ENCODE measurements around the gene CFAP221. TPM values are rescaled to one million over a fixed set of nuclear protein-coding genes. Genes with fewer than 3 reads are reported as not detected.

Gene CFAP221
- total RNA-seq, 1 experiment from 2014 or later = 10.0 TPM

- no TSS peak for BruUV-seq (replicated peaks)
- DNase-seq = no peak
- no peak overlapping the region for H3K4me3 Mint-ChIP-seq (ENCODE audit: low read depth, unreplicated experiment)
- H3K9me3 Mint-ChIP-seq (ENCODE audit: low read depth, unreplicated experiment) = peaks cover 4% of the 10 kb centered on the region
- CTCF ChIA-PET = no interaction called here
- no peaks in the 10 kb centered on the region for H3K36me3 Mint-ChIP-seq (ENCODE audit: insufficient read depth, unreplicated experiment)
- H3K27me3 Mint-ChIP-seq (ENCODE audit: unreplicated experiment) = no peaks in the 10 kb centered on the region
- H3K4me1 Mint-ChIP-seq (ENCODE audit: low read depth, unreplicated experiment) = peaks cover 12% of the 10 kb centered on the region
- intact Hi-C loops (cut with micrococcal nuclease; ENCODE audit: unreplicated experiment) = loop anchor here (10.0 kb wide), 1 partner anchor 68 kb away; no protein-coding TSS in a partner anchor
- TF ChIP-seq, protein P1, sequence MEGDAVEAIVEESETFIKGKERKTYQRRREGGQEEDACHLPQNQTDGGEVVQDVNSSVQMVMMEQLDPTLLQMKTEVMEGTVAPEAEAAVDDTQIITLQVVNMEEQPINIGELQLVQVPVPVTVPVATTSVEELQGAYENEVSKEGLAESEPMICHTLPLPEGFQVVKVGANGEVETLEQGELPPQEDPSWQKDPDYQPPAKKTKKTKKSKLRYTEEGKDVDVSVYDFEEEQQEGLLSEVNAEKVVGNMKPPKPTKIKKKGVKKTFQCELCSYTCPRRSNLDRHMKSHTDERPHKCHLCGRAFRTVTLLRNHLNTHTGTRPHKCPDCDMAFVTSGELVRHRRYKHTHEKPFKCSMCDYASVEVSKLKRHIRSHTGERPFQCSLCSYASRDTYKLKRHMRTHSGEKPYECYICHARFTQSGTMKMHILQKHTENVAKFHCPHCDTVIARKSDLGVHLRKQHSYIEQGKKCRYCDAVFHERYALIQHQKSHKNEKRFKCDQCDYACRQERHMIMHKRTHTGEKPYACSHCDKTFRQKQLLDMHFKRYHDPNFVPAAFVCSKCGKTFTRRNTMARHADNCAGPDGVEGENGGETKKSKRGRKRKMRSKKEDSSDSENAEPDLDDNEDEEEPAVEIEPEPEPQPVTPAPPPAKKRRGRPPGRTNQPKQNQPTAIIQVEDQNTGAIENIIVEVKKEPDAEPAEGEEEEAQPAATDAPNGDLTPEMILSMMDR (IDR thresholded peaks at IDR 0.05; ENCODE audit: unreplicated experiment) = no peak
- no peak overlapping the region for H3K27ac Mint-ChIP-seq (ENCODE audit: unreplicated experiment)
Measured at GRCh38 chr2:119583291-119583690, 39.0 kb downstream of the CFAP221 start.

DNA sequence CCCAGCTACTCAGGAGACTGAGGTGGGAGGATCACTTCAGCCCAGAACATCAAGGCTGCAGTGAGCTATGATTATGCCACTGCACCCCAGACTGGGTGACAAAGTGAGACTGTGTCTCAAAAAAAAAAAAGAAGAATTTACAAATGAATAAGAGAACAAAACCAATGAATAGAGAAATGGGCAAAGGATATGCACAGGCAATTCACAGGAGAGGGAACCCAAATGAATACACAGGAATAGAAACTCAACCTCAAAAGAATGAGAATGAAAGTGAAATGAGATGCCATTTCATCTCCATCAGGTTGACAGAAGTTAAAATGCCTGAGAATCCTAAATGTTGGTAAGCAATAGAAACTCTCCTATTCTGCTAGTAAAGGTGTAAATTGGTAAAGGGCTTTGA, 40.2 kb downstream of the CFAP221 start:
- Mint-ChIP-seq H3K36me3 (ENCODE audit: insufficient read depth, unreplicated experiment) (peaks cover 5% of the 10 kb centered on the region), H3K9me3 (ENCODE audit: low read depth, unreplicated experiment) (peaks cover 4% of the 10 kb centered on the region), H3K4me3 (ENCODE audit: low read depth, unreplicated experiment) (no peak overlapping the region), H3K27me3 (ENCODE audit: unreplicated experiment) (no peaks in the 10 kb centered on the region), H3K27ac (ENCODE audit: unreplicated experiment) (no peak overlapping the region), H3K4me1 (ENCODE audit: low read depth, unreplicated experiment) (peaks cover 12% of the 10 kb centered on the region)
- no TSS peak for BruUV-seq (replicated peaks)
- CTCF ChIA-PET = interaction anchor here (0.7 kb wide), 1 partner anchor 559 kb away, joined by 7 read pairs; no protein-coding TSS in a partner anchor
- no peak for DNase-seq
- intact Hi-C loops (cut with micrococcal nuclease; ENCODE audit: unreplicated experiment) = loop anchor here (10.0 kb wide), 1 partner anchor 70 kb away; no protein-coding TSS in a partner anchor
- TF ChIP-seq, protein P1 (IDR thresholded peaks at IDR 0.05; ENCODE audit: unreplicated experiment) = no peak

DNA sequence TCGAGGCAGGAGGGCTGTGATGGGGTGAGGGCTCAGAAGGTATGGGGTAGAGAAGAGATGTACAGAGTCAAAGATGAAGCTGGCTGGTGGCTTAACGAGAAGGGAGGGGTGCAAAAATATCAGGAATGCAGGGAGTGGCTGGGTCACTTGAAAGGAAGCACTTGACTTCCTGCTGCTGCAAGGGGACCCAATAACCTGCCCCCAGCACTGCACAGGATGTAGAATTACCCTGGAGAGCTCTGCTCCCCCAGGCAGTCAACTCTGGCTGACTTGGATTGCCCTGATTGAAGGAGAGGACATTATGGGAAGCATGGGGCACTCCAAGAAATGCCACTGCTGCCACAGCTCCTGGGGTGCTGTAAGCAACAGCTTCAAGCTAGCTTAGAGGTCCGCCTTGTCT, 41.8 kb downstream of the CFAP221 start:
- no TSS peak for BruUV-seq (replicated peaks)
- peak; percentile 24 for DNase-seq
- Mint-ChIP-seq H3K4me1 (ENCODE audit: low read depth, unreplicated experiment) (peaks cover 12% of the 10 kb centered on the region), H3K4me3 (ENCODE audit: low read depth, unreplicated experiment) (no peak overlapping the region), H3K9me3 (ENCODE audit: low read depth, unreplicated experiment) (peaks cover 4% of the 10 kb centered on the region), H3K36me3 (ENCODE audit: insufficient read depth, unreplicated experiment) (peaks cover 5% of the 10 kb centered on the region), H3K27me3 (ENCODE audit: unreplicated experiment) (no peaks in the 10 kb centered on the region), H3K27ac (ENCODE audit: unreplicated experiment) (peak overlapping the region; percentile 9)
- intact Hi-C loops (cut with micrococcal nuclease; ENCODE audit: unreplicated experiment) = loop anchor here (10.0 kb wide), 1 partner anchor 71 kb away; no protein-coding TSS in a partner anchor
- CTCF ChIA-PET = interaction anchor here (0.8 kb wide), 1 partner anchor 13 kb away, joined by 3 read pairs; no protein-coding TSS in a partner anchor
- TF ChIP-seq, protein P1 (IDR thresholded peaks at IDR 0.05; ENCODE audit: unreplicated experiment) = no peak

- Mint-ChIP-seq H3K4me3 (ENCODE audit: low read depth, unreplicated experiment) (no peak overlapping the region), H3K27me3 (ENCODE audit: unreplicated experiment) (peaks cover 11% of the 10 kb centered on the region), H3K36me3 (ENCODE audit: insufficient read depth, unreplicated experiment) (peaks cover 5% of the 10 kb centered on the region), H3K9me3 (ENCODE audit: low read depth, unreplicated experiment) (no peaks in the 10 kb centered on the region), H3K27ac (ENCODE audit: unreplicated experiment) (no peak overlapping the region), H3K4me1 (ENCODE audit: low read depth, unreplicated experiment) (peaks cover 7% of the 10 kb centered on the region)
- intact Hi-C loops (cut with micrococcal nuclease; ENCODE audit: unreplicated experiment) = no loop called here
- TF ChIP-seq, protein P1 (IDR thresholded peaks at IDR 0.05; ENCODE audit: unreplicated experiment) = no peak
- BruUV-seq (replicated peaks) = no TSS peak
- CTCF ChIA-PET = no interaction called here
- DNase-seq = no peak
Measured at GRCh38 chr2:119590873-119591272, 46.6 kb downstream of the CFAP221 start.

All from Calu3 (cell line).